HG03175 (cell line): ENCODE measurements around the gene ZNF644.

Source experiments
- ATAC-seq: cut with Tn5 transposase; IDR thresholded peaks from one replicate; pipeline ENCODE4 v1.9.1; 2021; ENCODE audit warnings: mild to moderate bottlenecking, moderate library complexity; ENCODE audit not compliant: unreplicated experiment

The ZNF644 gene

GRCh38 chr1:91022518-91022929 is 689 bp upstream of the ZNF644 start:
- ATAC-seq, result no peak

- ATAC-seq, result peak; percentile 37
Observed at GRCh38 chr1:91020967-91021685, 709 bp downstream of the ZNF644 start.

GRCh38 chr1:91020486-91020885 is 1.3 kb downstream of the ZNF644 start:
- ATAC-seq, result no peak

GRCh38 chr1:91018006-91018405 is 3.8 kb downstream of the ZNF644 start:
- ATAC-seq, result no peak

- no peak for ATAC-seq
Observed at GRCh38 chr1:91015794-91016550, 5.9 kb downstream of the ZNF644 start.

GRCh38 chr1:91015358-91015780 is 6.5 kb downstream of the ZNF644 start:
- ATAC-seq, result no peak

- no peak for ATAC-seq
Observed at GRCh38 chr1:91014475-91014874, 7.4 kb downstream of the ZNF644 start.

GRCh38 chr1:91013302-91013701 is 8.5 kb downstream of the ZNF644 start:
- no peak for ATAC-seq

- ATAC-seq, result no peak
Observed at GRCh38 chr1:91012196-91012595, 9.6 kb downstream of the ZNF644 start.

- ATAC-seq, result no peak
Observed at GRCh38 chr1:91011726-91012125, 10.1 kb downstream of the ZNF644 start.

GRCh38 chr1:91007827-91008226 is 14.0 kb downstream of the ZNF644 start:
- ATAC-seq, result no peak

- ATAC-seq, result no peak
Observed at GRCh38 chr1:91007092-91007491, 14.7 kb downstream of the ZNF644 start.

GRCh38 chr1:91006113-91006908 is 15.5 kb downstream of the ZNF644 start:
- ATAC-seq, result no peak

GRCh38 chr1:91005285-91005684 is 16.6 kb downstream of the ZNF644 start:
- no peak for ATAC-seq

- no peak for ATAC-seq
Observed at GRCh38 chr1:91004145-91004544, 17.7 kb downstream of the ZNF644 start.

- ATAC-seq, result no peak
Observed at GRCh38 chr1:90996742-90997413, 25.0 kb downstream of the ZNF644 start.

GRCh38 chr1:90995311-90995894 is 26.4 kb downstream of the ZNF644 start:
- ATAC-seq, result no peak

GRCh38 chr1:90994461-90994860 is 27.4 kb downstream of the ZNF644 start:
- ATAC-seq, result no peak

GRCh38 chr1:90993245-90993644 is 28.6 kb downstream of the ZNF644 start:
- no peak for ATAC-seq

GRCh38 chr1:90990779-90991178 is 31.1 kb downstream of the ZNF644 start:
- ATAC-seq, result no peak

- ATAC-seq, result peak; percentile 52
Observed at GRCh38 chr1:90989990-90990389, 31.8 kb downstream of the ZNF644 start.
